Neural progenitor cell (in vitro differentiated cells): ENCODE measurements around the gene SH2D1B. TPM values are rescaled to one million over a fixed set of nuclear protein-coding genes. Genes with fewer than 3 reads are reported as not detected.

Experiments used
- DNase-seq: peaks from one replicate; pipeline ENCODE4 v3.0.0-alpha.2; 2016; ENCODE audit warnings: low spot score
- H2AFZ ChIP-seq: fragments of 200-600 bp; sonication (generic); replicated peaks from 2 replicates; pipeline ENCODE4 v1.6.1; 2016; ENCODE audit warnings: antibody characterized with exemption
- H3F3A ChIP-seq: fragments of 200-600 bp; sonication (generic); 2 replicates; pipeline ENCODE4 v1.6.1; 2016; ENCODE audit warnings: antibody characterized with exemption, low read depth
- H3K27ac ChIP-seq: fragments of 200-600 bp; sonication (generic); 2 replicates; pipeline ENCODE4 v1.5.1; 2016; ENCODE audit warnings: mild to moderate bottlenecking
- H3K27me3 ChIP-seq: fragments of 200-600 bp; sonication (generic); 2 replicates; pipeline ENCODE4 v1.6.1; 2016; ENCODE audit warnings: mild to moderate bottlenecking, moderate library complexity
- H3K36me3 ChIP-seq: fragments of 200-600 bp; sonication (generic); 2 replicates; pipeline ENCODE4 v1.5.1; 2016
- H3K4me1 ChIP-seq: fragments of 200-600 bp; sonication (generic); 2 replicates; pipeline ENCODE4 v1.6.1; 2016; ENCODE audit warnings: mixed run types
- H3K4me2 ChIP-seq: fragments of 200-600 bp; sonication (generic); 2 replicates; pipeline ENCODE4 v1.6.1; 2016
- H3K4me3 ChIP-seq: fragments of 200-600 bp; sonication (generic); 2 replicates; pipeline ENCODE4 v1.5.1; 2016
- H3K79me2 ChIP-seq: fragments of 200-600 bp; sonication (generic); 2 replicates; pipeline ENCODE4 v1.6.1; 2016; ENCODE audit warnings: low read depth
- H3K9ac ChIP-seq: fragments of 200-600 bp; sonication (generic); 2 replicates; pipeline ENCODE4 v1.6.1; 2016
- H3K9me3 ChIP-seq: fragments of 200-600 bp; sonication (generic); 2 replicates; pipeline ENCODE4 v1.5.1; 2016; ENCODE audit warnings: low read depth
- H4K20me1 ChIP-seq: fragments of 200-600 bp; sonication (generic); 2 replicates; pipeline ENCODE4 v1.6.1; 2016; ENCODE audit warnings: low read depth
- H3K27ac Mint-ChIP-seq: 3 replicates; pipeline ENCODE4 v1.8.0; 2021; ENCODE audit warnings: mixed read lengths
- H3K27me3 Mint-ChIP-seq: 2 replicates; pipeline ENCODE4 v1.8.0; 2022; ENCODE audit warnings: low read depth, mild to moderate bottlenecking, inconsistent platforms, moderate library complexity, mixed read lengths; ENCODE audit not compliant: insufficient read depth
- H3K36me3 Mint-ChIP-seq: 3 replicates; pipeline ENCODE4 v1.8.0; 2021; ENCODE audit warnings: mixed read lengths
- H3K4me1 Mint-ChIP-seq: 3 replicates; pipeline ENCODE4 v1.8.0; 2021; ENCODE audit warnings: mixed read lengths
- H3K4me3 Mint-ChIP-seq: 3 replicates; pipeline ENCODE4 v1.8.0; 2021; ENCODE audit warnings: mild to moderate bottlenecking, moderate library complexity, mixed read lengths
- H3K9me3 Mint-ChIP-seq: 3 replicates; pipeline ENCODE4 v1.8.0; 2020; ENCODE audit warnings: mixed read lengths
- EZH2 ChIP-seq: fragments of 200-600 bp; sonication (generic); IDR thresholded peaks from 2 replicates; pipeline ENCODE4 v1.6.1; 2017; ENCODE audit warnings: antibody characterized with exemption, mild to moderate bottlenecking, moderate library complexity
- EZH2phosphoT487 ChIP-seq: fragments of 200-600 bp; sonication (generic); IDR thresholded peaks from 2 replicates; pipeline ENCODE4 v1.6.1; 2017; ENCODE audit warnings: antibody characterized with exemption
- total RNA-seq: library from RNA; depleted of rRNA; stranded (reverse); fragments of >200 nt; gene quantifications from 2 replicates; pipeline ENCODE4 v1.2.3, GENCODE V29; 2015; ENCODE audit warnings: low replicate concordance
- TF ChIP-seq, protein P1 (sequence below): fragments of 200-600 bp; sonication (generic); IDR thresholded peaks from 2 replicates; pipeline ENCODE4 v1.5.1; 2017; ENCODE audit warnings: antibody characterized with exemption, mild to moderate bottlenecking

Gene SH2D1B
- total RNA-seq, 1 donor from 2014 or later: not detected

DNA sequence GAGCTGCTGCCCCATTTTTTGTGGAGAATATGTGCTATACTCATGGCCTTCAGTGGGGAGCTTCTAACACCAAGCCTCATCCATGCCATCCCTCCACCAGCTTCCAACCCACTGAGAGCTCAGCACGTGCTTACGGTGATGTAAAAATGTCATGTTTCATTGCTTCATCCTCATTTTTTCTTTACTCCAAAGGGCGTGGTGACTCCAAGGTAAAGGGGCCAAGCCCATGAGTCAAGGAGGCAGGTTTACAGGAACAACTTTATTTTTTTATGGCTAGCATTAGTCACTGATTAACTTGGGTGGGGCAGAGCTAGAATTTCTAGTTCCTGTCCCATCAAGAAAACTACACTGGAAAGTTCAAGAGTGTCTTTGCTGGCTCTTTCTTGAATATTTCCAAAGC lies 30.6 kb downstream of the SH2D1B start, which contains the start of gene C1orf226:
Gene C1orf226 (plus strand): TSS at position 346 of the 400 bp plus-strand sequence. CDS start 174 bp downstream, outside the sequence.
- H3K4me3 Mint-ChIP-seq: no peak within 1 kb of the TSS
- TF ChIP-seq EZH2: no peak
- no peak for TF ChIP-seq EZH2phosphoT487
- TF ChIP-seq, protein P1, sequence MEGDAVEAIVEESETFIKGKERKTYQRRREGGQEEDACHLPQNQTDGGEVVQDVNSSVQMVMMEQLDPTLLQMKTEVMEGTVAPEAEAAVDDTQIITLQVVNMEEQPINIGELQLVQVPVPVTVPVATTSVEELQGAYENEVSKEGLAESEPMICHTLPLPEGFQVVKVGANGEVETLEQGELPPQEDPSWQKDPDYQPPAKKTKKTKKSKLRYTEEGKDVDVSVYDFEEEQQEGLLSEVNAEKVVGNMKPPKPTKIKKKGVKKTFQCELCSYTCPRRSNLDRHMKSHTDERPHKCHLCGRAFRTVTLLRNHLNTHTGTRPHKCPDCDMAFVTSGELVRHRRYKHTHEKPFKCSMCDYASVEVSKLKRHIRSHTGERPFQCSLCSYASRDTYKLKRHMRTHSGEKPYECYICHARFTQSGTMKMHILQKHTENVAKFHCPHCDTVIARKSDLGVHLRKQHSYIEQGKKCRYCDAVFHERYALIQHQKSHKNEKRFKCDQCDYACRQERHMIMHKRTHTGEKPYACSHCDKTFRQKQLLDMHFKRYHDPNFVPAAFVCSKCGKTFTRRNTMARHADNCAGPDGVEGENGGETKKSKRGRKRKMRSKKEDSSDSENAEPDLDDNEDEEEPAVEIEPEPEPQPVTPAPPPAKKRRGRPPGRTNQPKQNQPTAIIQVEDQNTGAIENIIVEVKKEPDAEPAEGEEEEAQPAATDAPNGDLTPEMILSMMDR: no peak

GRCh38 chr1:162380061-162380846 lies 31.7 kb downstream of the SH2D1B start:
- no peaks in the 10 kb centered on the region for H3K36me3 ChIP-seq
- Mint-ChIP-seq H3K4me1 (peaks cover 25% of the 10 kb centered on the region), H3K27ac (no peak overlapping the region), H3K9me3 (no peaks in the 10 kb centered on the region), H3K4me3 (no peak overlapping the region), H3K36me3 (peaks cover 34% of the 10 kb centered on the region), H3K27me3 (peaks cover 2% of the 10 kb centered on the region)
- H3K4me1 ChIP-seq: peaks cover 22% of the 10 kb centered on the region
- no peak overlapping the region for H3K27ac ChIP-seq
- H3K4me3 ChIP-seq: no peak overlapping the region
- no peaks in the 10 kb centered on the region for H3F3A ChIP-seq
- no peak overlapping the region for H3K9ac ChIP-seq
- no peak overlapping the region for H2AFZ ChIP-seq
- no peaks in the 10 kb centered on the region for H3K79me2 ChIP-seq
- no peaks in the 10 kb centered on the region for H4K20me1 ChIP-seq
- no peaks in the 10 kb centered on the region for H3K9me3 ChIP-seq
- TF ChIP-seq EZH2: no peak
- TF ChIP-seq, protein P1: no peak
- no peak for TF ChIP-seq EZH2phosphoT487
- no peak overlapping the region for H3K4me2 ChIP-seq
- no peaks in the 10 kb centered on the region for H3K27me3 ChIP-seq
- DNase-seq: no peak

More for the DNA sequence above, 30.6 kb downstream of the SH2D1B start, which contains the start of gene C1orf226:
- Mint-ChIP-seq H3K27me3 (peaks cover 4% of the 10 kb centered on the region), H3K4me1 (peaks cover 31% of the 10 kb centered on the region), H3K36me3 (peaks cover 31% of the 10 kb centered on the region), H3K9me3 (no peaks in the 10 kb centered on the region), H3K27ac (no peak within 1 kb of the TSS)
- DNase-seq: no peak
- Histone ChIP-seq H3K9me3 (no peaks in the 10 kb centered on the region), H3K4me3 (no peak within 1 kb of the TSS), H3K4me1 (peaks cover 23% of the 10 kb centered on the region), H3K9ac (no peak within 1 kb of the TSS), H3F3A (no peaks in the 10 kb centered on the region), H3K4me2 (no peak within 1 kb of the TSS), H3K27ac (no peak within 1 kb of the TSS), H4K20me1 (no peaks in the 10 kb centered on the region), H3K27me3 (no peaks in the 10 kb centered on the region), H3K36me3 (no peaks in the 10 kb centered on the region), H2AFZ (no peak within 1 kb of the TSS), H3K79me2 (no peaks in the 10 kb centered on the region)

DNA sequence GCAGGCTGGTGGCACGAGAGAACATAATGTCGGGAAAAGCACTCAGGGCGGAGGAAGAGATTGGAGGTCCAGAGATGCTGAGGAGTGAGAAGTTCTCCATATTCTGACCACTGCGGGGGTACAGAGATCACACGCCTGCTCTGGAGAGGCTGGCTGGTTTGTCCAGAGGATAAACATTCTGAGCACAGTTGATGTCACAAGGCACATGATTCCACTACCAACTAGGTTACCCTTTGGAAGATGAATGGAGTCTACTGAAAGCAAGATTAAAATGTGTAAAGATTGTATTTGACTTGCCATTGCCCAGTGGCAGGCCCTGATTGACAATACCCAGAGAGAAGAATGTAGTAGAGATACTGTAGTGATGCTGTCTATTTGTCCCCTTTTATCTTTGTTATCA lies 35.2 kb downstream of the SH2D1B start, which contains the start of gene SPATA46:
Gene SPATA46 (minus strand): TSS at position 164 of the 400 bp plus-strand sequence. CDS start 64 bp downstream, at position 100.
- no peaks in the 10 kb centered on the region for H3K36me3 ChIP-seq
- Mint-ChIP-seq H3K27me3 (no peaks in the 10 kb centered on the region), H3K4me3 (no peak within 1 kb of the TSS), H3K4me1 (peaks cover 14% of the 10 kb centered on the region), H3K36me3 (peaks cover 26% of the 10 kb centered on the region), H3K9me3 (no peaks in the 10 kb centered on the region), H3K27ac (peak within 1 kb of the TSS; percentile 26)
- no peak within 1 kb of the TSS for H3K4me2 ChIP-seq
- H3F3A ChIP-seq: no peaks in the 10 kb centered on the region
- TF ChIP-seq, protein P1: no peak
- TF ChIP-seq EZH2phosphoT487 (no peak), EZH2 (no peak)
- H3K27me3 ChIP-seq: no peaks in the 10 kb centered on the region
- H3K4me1 ChIP-seq: no peaks in the 10 kb centered on the region
- no peaks in the 10 kb centered on the region for H3K79me2 ChIP-seq
- H2AFZ ChIP-seq: no peak within 1 kb of the TSS
- no peak within 1 kb of the TSS for H3K4me3 ChIP-seq
- no peaks in the 10 kb centered on the region for H4K20me1 ChIP-seq
- H3K27ac ChIP-seq: no peak within 1 kb of the TSS
- no peak for DNase-seq
- no peak within 1 kb of the TSS for H3K9ac ChIP-seq
- no peaks in the 10 kb centered on the region for H3K9me3 ChIP-seq
